NB4 (cell line): Measurements from ENCODE around the gene GYS1.
"Not testable (repeated sequence)": the region's sequence is repeated elsewhere in the genome, so short reads cannot be mapped to it uniquely, and the experiment has no call there.

Experiments
- DNase-seq: peaks from one replicate; pipeline ENCODE4 v3.0.0; 2010; ENCODE audit warnings: low read depth
- H3K4me3 ChIP-seq: one replicate; pipeline ENCODE4 v1.5.1; 2011; ENCODE audit warnings: mild to moderate bottlenecking, low read depth, low read length, moderate library complexity
- CTCF ChIP-seq: IDR thresholded peaks from one replicate; pipeline ENCODE4 v1.5.1; 2012; ENCODE audit warnings: low read depth, low read length
- MAX ChIP-seq: IDR thresholded peaks from 2 replicates; pipeline ENCODE4 v1.6.1; 2011; ENCODE audit warnings: low read depth, low read length
- MYC ChIP-seq: IDR thresholded peaks from 2 replicates; pipeline ENCODE4 v1.6.1; 2011; ENCODE audit warnings: low read depth, low read length
- POLR2A ChIP-seq: IDR thresholded peaks from 2 replicates; pipeline ENCODE4 v1.6.1; 2011; ENCODE audit warnings: mild to moderate bottlenecking; ENCODE audit not compliant: insufficient read length; ENCODE audit errors: extremely low read depth

Gene GYS1

GRCh38 chr19:48993175-48994034, at the start of gene GYS1, which contains the start of gene RUVBL2:
Gene GYS1, minus strand, starts transcription at chr19:48993309. Its CDS starts 197 bp downstream, at chr19:48993112.
Gene RUVBL2, plus strand, starts transcription at chr19:48993887. Its CDS starts 25 bp downstream, at chr19:48993912.
- DNase-seq: peak; percentile 99
- TF ChIP-seq CTCF (peak; percentile 55), MAX (peak; percentile 75), MYC (peak; percentile 93), POLR2A (peak; percentile 95)
- peak within 1 kb of the TSS; percentile 95 for H3K4me3 ChIP-seq

- not testable (repeated sequence) for DNase-seq, H3K4me3 ChIP-seq
These were observed 49.6 kb upstream of the GYS1 start for GRCh38 chr19:49042666-49043065.

GRCh38 chr19:49042177-49042576, 49.1 kb upstream of the GYS1 start:
- no peak overlapping the region for H3K4me3 ChIP-seq
- no peak for DNase-seq
- TF ChIP-seq MAX (no peak), POLR2A (no peak), CTCF (no peak), MYC (no peak)

GRCh38 chr19:49039736-49040135, 46.6 kb upstream of the GYS1 start:
- not testable (repeated sequence) for H3K4me3 ChIP-seq, DNase-seq

GRCh38 chr19:49038557-49039276, 45.6 kb upstream of the GYS1 start:
- not testable (repeated sequence) for DNase-seq, H3K4me3 ChIP-seq

GRCh38 chr19:49038111-49038510, 45.0 kb upstream of the GYS1 start:
- not testable (repeated sequence) for H3K4me3 ChIP-seq, DNase-seq

GRCh38 chr19:49036815-49037214, 43.7 kb upstream of the GYS1 start, which contains the start of gene CGB1:
Gene CGB1, minus strand, starts transcription at chr19:49036895. Its CDS starts 184 bp downstream, at chr19:49036711.
- TF ChIP-seq CTCF: peak; percentile 67
- peak; percentile 45 for DNase-seq
- H3K4me3 ChIP-seq: not testable (repeated sequence)

- peak; percentile 34 for TF ChIP-seq CTCF
- not testable (repeated sequence) for DNase-seq, H3K4me3 ChIP-seq
These were observed 38.7 kb upstream of the GYS1 start, which contains the start of gene CGB2 for GRCh38 chr19:49031642-49032301. Gene CGB2, plus strand, starts transcription at chr19:49031890. Its CDS starts 206 bp downstream, at chr19:49032096.

- H3K4me3 ChIP-seq, DNase-seq: not testable (repeated sequence)
These were observed 37.2 kb upstream of the GYS1 start for GRCh38 chr19:49030323-49030722.

- not testable (repeated sequence) for DNase-seq, H3K4me3 ChIP-seq
These were observed 36.6 kb upstream of the GYS1 start for GRCh38 chr19:49029749-49030148.

GRCh38 chr19:49028686-49029085, 35.6 kb upstream of the GYS1 start:
- not testable (repeated sequence) for H3K4me3 ChIP-seq

GRCh38 chr19:49025599-49025998, 32.5 kb upstream of the GYS1 start:
- H3K4me3 ChIP-seq: not testable (repeated sequence)

More at GRCh38 chr19:49028686-49029085, 35.6 kb upstream of the GYS1 start:
- not testable (repeated sequence) for DNase-seq

More at GRCh38 chr19:49025599-49025998, 32.5 kb upstream of the GYS1 start:
- DNase-seq: not testable (repeated sequence)
